Esophagus squamous epithelium (tissue), 5 donors: ENCODE data around the gene ACP7. TPM values are rescaled to one million over a fixed set of nuclear protein-coding genes. Genes with fewer than 3 reads are reported as not detected.

Experiments
- DNase-seq: peaks from one replicate; lab custom pipeline; 2025; lab: John Stamatoyannopoulos, UW
- H3K27ac ChIP-seq, 4 donors: fragments of 200-600 bp; sonication (generic); one replicate each; pipeline ENCODE4 v1.5.1; 2016 to 2019; ENCODE audit warnings: mild to moderate bottlenecking in 1 of 4
- H3K27me3 ChIP-seq, 4 donors: fragments of 200-600 bp; sonication (generic); 1 replicate in 3 of 4; 2 replicates in 1 of 4; pipeline versions ENCODE4 v1.5.1 to v1.6.0; 2017 to 2021; ENCODE audit warnings: antibody characterized with exemption in 1 of 4
- H3K36me3 ChIP-seq, 3 donors: fragments of 200-600 bp; sonication (generic); one replicate each; pipeline ENCODE4 v1.5.1; 2016 to 2019
- H3K4me1 ChIP-seq, 3 donors: fragments of 200-600 bp; sonication (generic); one replicate each; pipeline ENCODE4 v1.5.1; 2017 to 2019
- H3K4me3 ChIP-seq, 4 donors: fragments of 200-600 bp; sonication (generic); 1 replicate in 3 of 4; 2 replicates in 1 of 4; pipeline ENCODE4 v1.5.1; 2016 to 2019; ENCODE audit warnings: mild to moderate bottlenecking in 2 of 4, moderate library complexity in 1 of 4
- H3K9me3 ChIP-seq, 3 donors: fragments of 200-600 bp; sonication (generic); one replicate each; pipeline ENCODE4 v1.5.1; 2016 to 2019
- POLR2A ChIP-seq, 4 donors: fragments of 450-650 bp; IDR thresholded peaks; one replicate each; pipeline ENCODE4 v1.6.1; 2017; ENCODE audit warnings: antibody characterized with exemption in 4 of 4, mild to moderate bottlenecking in 4 of 4, moderate library complexity in 3 of 4
- WGBS, 2 donors: methylation state at CpG; one replicate each; pipeline ENCODE4 v1.1.5; 2018; 5-methylcytosine and 5-hydroxymethylcytosine counted together
- intact Hi-C: fragments of 100-400 bp; cut with DNase I; formaldehyde crosslinking; loops from one replicate; pipeline ENCODE4 v1.15.0; 2022
- total RNA-seq, 4 donors: library from RNA; depleted of rRNA; stranded (reverse); fragments of >200 nt; gene quantifications; one replicate each; pipeline ENCODE4 v1.1.0, GENCODE V29; 2016
- TF ChIP-seq, protein P1 (sequence below), 6 experiments: fragments of 450-650 bp in 4 of 6; fragments of 200-600 bp in 2 of 6; sonication (generic) in 2 of 6; IDR thresholded peaks; one replicate each; pipeline ENCODE4 v1.5.1; 2016 to 2019; ENCODE audit warnings: antibody characterized with exemption in 6 of 6, mild to moderate bottlenecking in 4 of 6, moderate library complexity in 4 of 6
- donor health status: DM: yes; HTN: yes; CAD: no.

ACP7 gene
- total RNA-seq, 4 donors from 2014 or later = 0.19 to 0.57 (median 0.40) TPM; not detected in 1

GRCh38 chr19:39098365-39099269, 14.4 kb downstream of the ACP7 start:
- TF ChIP-seq, protein P1, sequence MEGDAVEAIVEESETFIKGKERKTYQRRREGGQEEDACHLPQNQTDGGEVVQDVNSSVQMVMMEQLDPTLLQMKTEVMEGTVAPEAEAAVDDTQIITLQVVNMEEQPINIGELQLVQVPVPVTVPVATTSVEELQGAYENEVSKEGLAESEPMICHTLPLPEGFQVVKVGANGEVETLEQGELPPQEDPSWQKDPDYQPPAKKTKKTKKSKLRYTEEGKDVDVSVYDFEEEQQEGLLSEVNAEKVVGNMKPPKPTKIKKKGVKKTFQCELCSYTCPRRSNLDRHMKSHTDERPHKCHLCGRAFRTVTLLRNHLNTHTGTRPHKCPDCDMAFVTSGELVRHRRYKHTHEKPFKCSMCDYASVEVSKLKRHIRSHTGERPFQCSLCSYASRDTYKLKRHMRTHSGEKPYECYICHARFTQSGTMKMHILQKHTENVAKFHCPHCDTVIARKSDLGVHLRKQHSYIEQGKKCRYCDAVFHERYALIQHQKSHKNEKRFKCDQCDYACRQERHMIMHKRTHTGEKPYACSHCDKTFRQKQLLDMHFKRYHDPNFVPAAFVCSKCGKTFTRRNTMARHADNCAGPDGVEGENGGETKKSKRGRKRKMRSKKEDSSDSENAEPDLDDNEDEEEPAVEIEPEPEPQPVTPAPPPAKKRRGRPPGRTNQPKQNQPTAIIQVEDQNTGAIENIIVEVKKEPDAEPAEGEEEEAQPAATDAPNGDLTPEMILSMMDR (IDR thresholded peaks at IDR 0.05) = no peak
- no peak for TF ChIP-seq POLR2A (IDR thresholded peaks at IDR 0.05)
- DNase-seq = no peak
- no peak overlapping the region for H3K4me3 ChIP-seq
- no peaks in the 10 kb centered on the region for H3K36me3 ChIP-seq
- 32 to 50% methylated on average over 2 to 7 of the region's 53 CpGs for WGBS, 2 donors
- peaks cover 0 to 73% (median 2%) of the 10 kb centered on the region in 4 donors for H3K27me3 ChIP-seq
- peaks cover 0 to 8% (median 0%) of the 10 kb centered on the region in 3 donors for H3K4me1 ChIP-seq
- intact Hi-C loops = no loop called here
- no peaks in the 10 kb centered on the region for H3K9me3 ChIP-seq
- no peak overlapping the region for H3K27ac ChIP-seq

DNA sequence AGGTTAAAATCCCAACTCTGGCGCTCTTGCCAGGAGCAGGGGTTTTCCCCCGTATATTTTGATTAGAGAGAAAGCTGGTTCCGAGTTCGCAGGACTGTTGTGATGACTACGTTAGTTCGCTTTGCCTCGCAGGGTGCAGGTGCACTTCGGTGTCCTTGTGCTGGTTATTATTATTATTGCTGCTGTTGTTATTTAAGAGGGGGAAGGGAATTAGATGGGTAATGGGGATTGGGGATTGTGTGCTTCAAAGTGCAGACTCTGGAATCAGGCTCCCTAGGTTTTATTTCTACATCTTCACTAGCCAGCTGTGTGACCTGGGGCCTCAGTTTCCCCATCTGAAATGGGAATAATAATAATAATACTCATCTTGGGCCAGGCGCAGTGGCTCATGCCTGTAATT, 15.2 kb downstream of the ACP7 start:
- Histone ChIP-seq H3K36me3 (no peaks in the 10 kb centered on the region), H3K27me3 (peaks cover 0 to 67% (median 2%) of the 10 kb centered on the region in 4 donors), H3K9me3 (no peaks in the 10 kb centered on the region), H3K27ac (no peak overlapping the region), H3K4me1 (peaks cover 0 to 8% (median 0%) of the 10 kb centered on the region in 3 donors), H3K4me3 (no peak overlapping the region)
- no peak for TF ChIP-seq POLR2A (IDR thresholded peaks at IDR 0.05)
- TF ChIP-seq, protein P1 (IDR thresholded peaks at IDR 0.05) = no peak
- 35 to 53% methylated on average over 6 to 7 of the region's 9 CpGs for WGBS, 2 donors
- intact Hi-C loops = no loop called here
- DNase-seq = no peak

GRCh38 chr19:39100500-39101166, 16.5 kb downstream of the ACP7 start:
- Histone ChIP-seq H3K4me3 (no peak overlapping the region), H3K9me3 (no peaks in the 10 kb centered on the region), H3K36me3 (no peaks in the 10 kb centered on the region), H3K4me1 (peaks cover 0 to 8% (median 0%) of the 10 kb centered on the region in 3 donors), H3K27me3 (peaks cover 0 to 55% (median 2%) of the 10 kb centered on the region in 4 donors), H3K27ac (no peak overlapping the region)
- no peak for DNase-seq
- WGBS, 2 donors = 77 to 100% methylated on average over 3 to 8 of the region's 19 CpGs
- intact Hi-C loops = no loop called here
- TF ChIP-seq, protein P1 (IDR thresholded peaks at IDR 0.05) = no peak
- TF ChIP-seq POLR2A (IDR thresholded peaks at IDR 0.05) = no peak

DNA sequence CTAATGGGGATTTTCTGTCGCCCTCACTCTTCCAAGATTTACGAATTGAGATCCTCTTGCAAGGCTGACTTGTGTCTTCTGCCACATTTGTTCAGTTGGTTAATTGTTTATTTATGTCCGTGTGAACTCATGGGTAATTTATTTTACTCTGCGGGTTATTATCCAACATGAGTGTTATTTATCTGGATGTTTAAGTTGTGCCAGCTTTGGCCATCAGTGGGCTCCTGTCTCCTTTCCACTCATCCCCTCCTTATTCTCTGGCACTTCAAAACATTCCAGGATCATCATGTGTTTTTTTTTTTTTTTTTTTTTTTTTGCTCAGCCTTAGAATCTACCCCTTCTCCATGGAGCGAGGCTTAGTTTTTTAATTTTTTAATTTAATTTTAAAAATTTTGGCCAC, 19.0 kb downstream of the ACP7 start:
- no peak for TF ChIP-seq POLR2A (IDR thresholded peaks at IDR 0.05)
- TF ChIP-seq, protein P1 (IDR thresholded peaks at IDR 0.05) = no peak
- DNase-seq = no peak
- H3K4me3 ChIP-seq = no peak overlapping the region
- H3K36me3 ChIP-seq = no peaks in the 10 kb centered on the region
- no peak overlapping the region for H3K27ac ChIP-seq
- no peaks in the 10 kb centered on the region for H3K9me3 ChIP-seq
- WGBS, 2 donors = 58 to 61% methylated on average over 5 of the region's 5 CpGs
- H3K4me1 ChIP-seq = peaks cover 0 to 8% (median 0%) of the 10 kb centered on the region in 3 donors
- H3K27me3 ChIP-seq = peaks cover 0 to 39% (median 2%) of the 10 kb centered on the region in 4 donors
- intact Hi-C loops = no loop called here

GRCh38 chr19:39104186-39104596, 20.0 kb downstream of the ACP7 start:
- 43 to 73% methylated on average over 3 to 5 of the region's 5 CpGs for WGBS, 2 donors
- Histone ChIP-seq H3K27ac (no peak overlapping the region), H3K4me1 (peaks cover 0 to under 1% (median 0%) of the 10 kb centered on the region in 3 donors), H3K27me3 (peaks cover 0 to 28% (median 0%) of the 10 kb centered on the region in 4 donors), H3K9me3 (no peaks in the 10 kb centered on the region), H3K36me3 (no peaks in the 10 kb centered on the region), H3K4me3 (no peak overlapping the region)
- no peak for DNase-seq
- TF ChIP-seq, protein P1 (IDR thresholded peaks at IDR 0.05) = no peak
- no peak for TF ChIP-seq POLR2A (IDR thresholded peaks at IDR 0.05)
- intact Hi-C loops = no loop called here
